ENCODE results near the gene BRPF1.

- TF ChIP-seq CTCF (conservative IDR thresholded peaks at IDR 0.05; ENCODE audit: low read length), result no peak
- TF ChIP-seq EZH2phosphoT487 (IDR thresholded peaks at IDR 0.05; ENCODE audit: borderline replicate concordance, low read depth, low read length), result no peak
Observed at GRCh38 chr3:9786209-9786739, 54.7 kb downstream of the BRPF1 start.
